ENCODE measurements around the gene VAX1. TPM values are rescaled to one million over a fixed set of nuclear protein-coding genes. Genes with fewer than 3 reads are reported as not detected.
A peak's percentile ranks its signal among the peaks of the same experiment; 100 is the strongest.

The VAX1 gene
- total RNA-seq, 6 donors from 2014 or later = not detected

GRCh38 chr10:117138838-117139580, 939 bp upstream of the VAX1 start:
- ATAC-seq (ENCODE audit: low FRiP score in 2 of 2) (no peak), DNase-seq (no peak)
- no peak overlapping the region for H3K27ac ChIP-seq
- 7 to 9% methylated on average over 17 to 19 of the region's 19 CpGs for WGBS, 2 donors
- no peaks in the 10 kb centered on the region for H3K36me3 ChIP-seq
- peaks cover 0 to under 1% (median 0%) of the 10 kb centered on the region in 4 donors for H3K9me3 ChIP-seq
- TF ChIP-seq EP300 (IDR thresholded peaks at IDR 0.05) = no peak
- TF ChIP-seq POLR2AphosphoS5 (IDR thresholded peaks at IDR 0.05) = no peak
- TF ChIP-seq POLR2A (IDR thresholded peaks at IDR 0.05) = no peak
- no peak for TF ChIP-seq CTCF (IDR thresholded peaks at IDR 0.05)
- peaks cover 20 to 45% (median 30%) of the 10 kb centered on the region in 4 donors for H3K4me1 ChIP-seq
- H3K4me3 ChIP-seq = no peak overlapping the region
- H3K27me3 ChIP-seq = peaks cover 0 to 68% (median 41%) of the 10 kb centered on the region in 4 donors

DNA sequence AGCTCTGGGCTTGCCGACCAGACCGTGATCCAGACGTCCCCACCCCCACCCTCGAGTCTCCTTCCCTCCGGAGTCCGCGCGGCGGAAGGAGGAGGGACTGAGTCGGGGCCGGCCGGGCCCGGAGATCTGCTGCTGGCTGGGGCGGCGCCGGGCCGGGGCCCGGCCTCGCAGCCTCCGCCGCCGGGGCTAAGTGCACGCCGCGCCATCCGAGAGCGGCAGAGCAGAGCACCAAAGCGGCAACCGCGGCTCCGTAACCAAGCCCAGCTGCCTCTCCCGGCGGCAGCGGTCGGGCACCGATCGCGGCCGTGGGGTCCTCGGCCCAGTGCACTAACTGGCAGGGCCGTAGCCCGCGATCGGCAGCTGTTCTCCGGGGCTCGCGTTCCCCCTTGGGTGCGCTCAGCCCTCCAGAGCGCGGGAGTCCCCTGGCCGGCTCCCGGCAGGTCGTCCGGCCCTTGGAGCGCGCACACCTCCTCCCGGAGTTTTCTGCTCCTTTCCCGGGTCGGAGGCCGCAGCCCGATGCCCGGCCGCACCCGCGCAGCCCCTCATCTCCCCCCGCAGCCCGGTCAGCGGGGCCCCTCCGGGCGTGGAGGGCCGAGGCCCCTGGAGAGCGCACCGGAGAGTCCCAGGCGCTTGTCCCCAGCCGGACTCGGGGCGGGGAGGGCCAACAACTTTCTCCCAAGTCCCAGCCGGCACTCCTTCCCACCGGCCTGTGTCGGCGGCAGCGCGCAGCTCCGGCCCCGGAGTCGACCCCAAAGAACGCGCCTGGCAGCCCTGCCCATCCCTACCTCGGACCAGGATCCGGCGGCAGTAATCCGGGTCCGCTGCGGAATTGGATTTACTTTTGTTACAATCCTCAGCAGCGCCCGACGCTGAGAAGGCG, 799 bp downstream of the VAX1 start:
- peak in 1 of 2 donors; percentile 60 for ATAC-seq (ENCODE audit: low FRiP score in 2 of 2)

DNA sequence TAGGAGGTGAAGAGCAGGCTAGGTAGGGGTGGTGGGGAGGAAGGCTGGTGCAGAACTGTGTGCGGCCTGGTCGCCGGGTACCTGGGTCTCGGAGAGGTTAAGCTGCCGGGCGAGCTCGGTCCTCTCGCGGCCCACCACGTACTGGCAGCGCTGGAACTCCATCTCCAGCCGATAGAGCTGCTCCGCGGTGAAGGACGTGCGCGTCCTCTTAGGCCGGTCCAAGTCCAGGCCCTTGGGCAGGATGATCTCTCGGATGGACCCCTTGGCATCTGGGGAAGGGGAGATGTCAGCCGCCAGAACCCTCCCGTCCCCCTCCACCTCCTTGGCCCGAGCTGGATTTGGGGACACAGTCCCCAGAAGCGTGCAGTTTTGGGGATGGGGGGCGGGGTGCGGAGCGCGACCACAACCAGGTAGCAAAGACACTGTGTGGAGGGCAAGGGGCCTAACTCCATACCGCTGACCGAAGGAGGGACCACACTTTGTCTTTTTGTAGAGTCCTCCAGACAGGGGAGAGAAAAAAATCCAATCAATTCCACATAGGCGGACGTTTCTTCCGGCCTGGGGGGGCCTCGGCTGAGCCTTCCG, 1.6 kb downstream of the VAX1 start:
- 21 to 31% methylated on average over 12 to 29 of the region's 34 CpGs for WGBS, 2 donors
- Histone ChIP-seq H3K27ac (no peak overlapping the region), H3K27me3 (peaks cover 4 to 89% (median 50%) of the 10 kb centered on the region in 4 donors), H3K4me3 (peak overlapping the region in 2 of 4 donors; percentile 41), H3K9me3 (no peaks in the 10 kb centered on the region), H3K36me3 (no peaks in the 10 kb centered on the region), H3K4me1 (peaks cover 31 to 67% (median 41%) of the 10 kb centered on the region in 4 donors)
- ATAC-seq (ENCODE audit: low FRiP score in 2 of 2) (peak in 1 of 2 donors; percentile 5), DNase-seq (peak in 1 of 2 donors; percentile 58)
- TF ChIP-seq CTCF (IDR thresholded peaks at IDR 0.05) (no peak), EP300 (IDR thresholded peaks at IDR 0.05) (no peak), POLR2AphosphoS5 (IDR thresholded peaks at IDR 0.05) (no peak), POLR2A (IDR thresholded peaks at IDR 0.05) (no peak)

More for the DNA sequence above, 799 bp downstream of the VAX1 start:
- H3K36me3 ChIP-seq = no peaks in the 10 kb centered on the region
- peak in 1 of 2 donors; percentile 80 for DNase-seq
- H3K9me3 ChIP-seq = no peaks in the 10 kb centered on the region
- peak overlapping the region in 3 of 4 donors; percentile 28 to 41 (median 41) for H3K4me3 ChIP-seq
- peaks cover 0 to 84% (median 48%) of the 10 kb centered on the region in 4 donors for H3K27me3 ChIP-seq
- TF ChIP-seq POLR2AphosphoS5 (IDR thresholded peaks at IDR 0.05) = no peak
- TF ChIP-seq EP300 (IDR thresholded peaks at IDR 0.05) = no peak
- TF ChIP-seq POLR2A (IDR thresholded peaks at IDR 0.05) = no peak
- TF ChIP-seq CTCF (IDR thresholded peaks at IDR 0.05) = no peak
- no peak overlapping the region for H3K27ac ChIP-seq
- 3 to 5% methylated on average over 13 to 26 of the region's 98 CpGs for WGBS, 2 donors
- peaks cover 27 to 62% (median 36%) of the 10 kb centered on the region in 4 donors for H3K4me1 ChIP-seq

DNA sequence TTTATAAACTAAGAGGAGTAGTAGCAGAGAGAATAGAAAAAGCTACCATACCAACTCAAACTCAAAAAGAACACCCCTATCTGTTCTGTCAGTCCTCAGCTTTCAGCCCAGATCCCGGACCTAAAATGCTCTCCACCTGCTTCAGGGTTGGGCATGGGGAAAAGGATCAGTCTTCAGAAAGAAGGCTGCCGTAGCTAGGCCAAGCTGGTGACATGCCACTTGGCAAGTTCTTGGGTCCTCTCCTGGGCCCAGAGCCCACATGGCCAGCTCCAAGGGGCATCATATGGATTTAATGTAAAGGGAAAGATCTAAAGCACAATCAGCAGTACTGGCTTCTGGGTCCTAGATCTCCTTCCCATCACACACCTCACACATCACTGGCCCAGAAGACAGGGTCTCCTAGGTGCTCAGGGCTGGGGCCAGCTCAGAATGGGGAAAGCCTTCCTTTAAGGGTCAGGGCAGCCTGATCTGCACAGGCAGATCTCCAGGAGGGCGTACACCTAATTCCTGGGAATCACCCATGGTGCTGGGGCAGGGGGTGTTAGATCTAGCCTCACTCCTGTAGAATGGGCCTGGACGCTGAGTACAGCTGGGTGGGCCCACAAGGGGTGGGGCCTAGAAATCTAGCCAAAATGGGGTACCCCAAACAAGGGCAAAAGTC, 2.5 kb downstream of the VAX1 start:
- H3K4me1 ChIP-seq = peaks cover 36 to 71% (median 45%) of the 10 kb centered on the region in 4 donors
- no peak for DNase-seq
- H3K9me3 ChIP-seq = no peaks in the 10 kb centered on the region
- H3K36me3 ChIP-seq = no peaks in the 10 kb centered on the region
- WGBS, 2 donors = 86 to 89% methylated on average over 4 of the region's 4 CpGs
- no peak for ATAC-seq (ENCODE audit: low FRiP score in 2 of 2)
- TF ChIP-seq POLR2A (IDR thresholded peaks at IDR 0.05) (no peak), EP300 (IDR thresholded peaks at IDR 0.05) (no peak), POLR2AphosphoS5 (IDR thresholded peaks at IDR 0.05) (no peak), CTCF (IDR thresholded peaks at IDR 0.05) (no peak)
- H3K27ac ChIP-seq = no peak overlapping the region
- peaks cover 4 to 92% (median 54%) of the 10 kb centered on the region in 4 donors for H3K27me3 ChIP-seq
- H3K4me3 ChIP-seq = no peak overlapping the region

All from upper lobe of left lung (tissue), 6 donors.